HG03060 (cell line): ENCODE data around the gene TCN2.

Source experiments
- ATAC-seq: cut with Tn5 transposase; IDR thresholded peaks from one replicate; pipeline ENCODE4 v1.9.1; 2021; ENCODE audit warnings: low read depth, moderate number of reproducible peaks; ENCODE audit not compliant: unreplicated experiment

TCN2 gene

DNA sequence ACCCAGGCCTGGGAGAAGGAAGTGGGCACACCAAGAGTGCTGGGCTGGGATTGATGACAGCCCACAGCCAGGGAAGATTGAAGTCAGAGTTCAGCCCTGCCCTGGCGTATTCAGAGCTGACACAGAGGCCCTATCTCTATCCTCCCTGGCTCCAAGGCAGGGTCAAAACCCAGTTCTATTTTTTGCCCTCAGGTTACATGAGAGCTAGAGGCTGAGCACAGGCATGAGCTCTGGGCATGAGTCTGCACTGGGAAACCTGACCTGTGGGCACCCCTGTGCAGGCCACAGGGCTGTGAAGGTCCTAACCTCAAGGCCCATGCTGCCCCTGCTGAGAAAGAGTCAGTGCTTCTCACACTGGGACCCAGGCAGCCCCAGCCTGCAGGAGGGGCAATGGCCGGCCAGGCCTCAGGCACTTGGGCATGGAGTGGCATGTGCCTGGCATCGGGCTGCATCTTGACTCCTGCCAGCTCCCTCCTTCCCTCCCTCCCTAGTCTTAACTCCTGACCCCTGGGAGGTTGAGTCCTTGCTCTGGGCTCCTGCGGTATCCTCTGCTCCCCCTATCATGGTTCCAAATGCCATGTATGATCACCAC is 34.0 kb downstream of the TCN2 start:
- no peak for ATAC-seq

DNA sequence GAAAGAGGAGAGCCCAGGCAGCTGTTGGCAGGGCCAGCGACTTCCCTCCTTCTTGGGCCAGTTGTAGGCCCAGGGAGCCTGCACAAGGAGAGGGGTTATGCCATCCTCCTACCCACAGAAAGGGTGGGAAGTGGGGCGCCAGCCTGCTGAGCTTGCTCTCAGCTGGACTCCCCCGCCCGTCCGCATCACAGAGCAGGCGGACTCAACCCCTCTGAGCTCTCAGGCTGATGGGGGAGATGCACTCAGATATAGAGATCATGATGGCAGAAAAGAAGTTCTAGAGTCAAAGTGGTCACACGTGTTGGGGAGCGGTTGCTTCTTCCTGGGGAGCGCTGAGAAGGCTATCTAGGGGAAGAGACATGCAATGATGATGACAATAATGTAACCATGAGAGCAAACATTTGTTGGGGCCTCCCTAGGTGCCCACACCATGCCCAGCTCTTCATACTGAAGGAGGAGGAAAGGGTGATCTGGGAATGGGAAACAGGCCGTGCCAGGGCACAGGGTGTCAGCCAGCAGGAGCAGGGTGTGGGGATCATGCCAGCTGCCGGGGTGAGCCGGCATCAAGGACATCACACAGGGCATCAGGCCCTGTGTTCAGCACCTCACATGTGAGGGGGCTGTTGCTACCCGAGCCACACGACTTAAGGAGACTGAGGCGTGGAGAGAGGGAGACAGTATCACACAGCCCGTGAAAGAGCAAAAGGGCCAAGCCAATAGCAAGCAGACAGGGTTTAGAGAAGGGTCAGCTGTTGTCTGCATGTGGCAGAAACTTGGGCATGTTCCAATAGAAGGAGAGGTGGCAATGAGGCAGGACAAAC is 36.3 kb downstream of the TCN2 start:
- no peak for ATAC-seq

DNA sequence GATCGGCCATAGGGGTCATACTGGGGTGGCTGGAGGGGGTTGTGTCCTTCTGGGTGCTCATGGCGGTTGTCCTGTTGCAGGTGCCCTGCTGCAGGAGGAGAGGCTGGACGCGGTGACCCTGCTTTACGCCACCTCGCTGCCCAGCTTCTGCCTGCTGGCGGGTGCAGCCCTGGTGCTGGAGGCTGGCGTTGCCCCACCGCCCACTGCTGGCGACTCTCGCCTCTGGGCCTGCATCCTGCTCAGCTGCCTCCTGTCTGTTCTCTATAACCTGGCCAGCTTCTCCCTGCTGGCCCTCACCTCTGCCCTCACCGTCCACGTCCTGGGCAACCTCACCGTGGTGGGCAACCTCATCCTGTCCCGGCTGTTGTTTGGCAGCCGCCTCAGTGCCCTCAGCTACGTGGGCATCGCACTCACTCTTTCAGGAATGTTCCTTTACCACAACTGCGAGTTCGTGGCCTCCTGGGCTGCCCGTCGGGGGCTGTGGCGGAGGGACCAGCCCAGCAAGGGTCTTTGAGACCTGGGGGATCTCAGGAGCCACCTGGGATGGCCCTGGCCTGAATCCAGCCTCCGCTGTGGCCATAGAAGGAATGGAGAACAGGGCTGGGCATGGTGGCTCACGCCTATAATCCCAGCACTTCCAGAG is 39.7 kb downstream of the TCN2 start:
- no peak for ATAC-seq

DNA sequence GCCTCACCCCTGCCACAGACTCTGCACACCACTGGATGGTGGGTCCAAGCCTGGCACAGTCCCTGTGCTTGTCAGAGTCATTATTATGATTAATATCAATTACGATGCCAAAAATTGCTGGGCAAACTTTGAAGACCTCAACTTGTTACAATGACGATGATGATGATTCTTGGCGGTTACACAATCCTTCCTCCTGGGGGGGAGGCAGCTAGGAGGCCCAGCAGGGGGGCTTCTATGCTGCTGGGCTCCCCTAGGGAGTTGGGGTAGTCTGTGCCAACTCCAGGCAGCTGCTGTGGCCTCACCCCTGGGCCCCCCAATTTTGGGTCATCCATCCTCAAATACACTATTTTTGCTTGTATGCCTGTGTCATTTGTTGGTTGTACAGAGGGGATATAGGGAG is 40.6 kb downstream of the TCN2 start:
- no peak for ATAC-seq

DNA sequence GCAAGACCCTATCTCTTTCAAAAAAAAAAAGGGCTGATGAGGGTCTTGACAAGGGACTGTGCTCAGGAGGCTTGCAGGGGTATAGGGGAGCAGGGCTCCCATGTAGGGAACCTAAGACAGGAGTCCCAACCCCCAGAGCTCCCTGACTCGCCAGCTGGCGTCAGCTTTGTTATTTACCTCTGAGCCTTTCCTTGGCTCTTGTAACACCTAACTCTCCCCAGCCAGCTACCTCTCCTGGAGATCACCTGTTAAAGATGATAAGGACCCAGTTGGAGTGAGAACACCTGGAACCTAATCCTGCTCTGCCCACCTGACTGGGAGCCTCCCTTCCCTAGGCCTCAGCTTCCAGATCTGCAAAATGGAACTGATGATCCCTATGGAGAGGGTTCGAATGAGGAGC is 41.9 kb downstream of the TCN2 start:
- ATAC-seq = no peak

DNA sequence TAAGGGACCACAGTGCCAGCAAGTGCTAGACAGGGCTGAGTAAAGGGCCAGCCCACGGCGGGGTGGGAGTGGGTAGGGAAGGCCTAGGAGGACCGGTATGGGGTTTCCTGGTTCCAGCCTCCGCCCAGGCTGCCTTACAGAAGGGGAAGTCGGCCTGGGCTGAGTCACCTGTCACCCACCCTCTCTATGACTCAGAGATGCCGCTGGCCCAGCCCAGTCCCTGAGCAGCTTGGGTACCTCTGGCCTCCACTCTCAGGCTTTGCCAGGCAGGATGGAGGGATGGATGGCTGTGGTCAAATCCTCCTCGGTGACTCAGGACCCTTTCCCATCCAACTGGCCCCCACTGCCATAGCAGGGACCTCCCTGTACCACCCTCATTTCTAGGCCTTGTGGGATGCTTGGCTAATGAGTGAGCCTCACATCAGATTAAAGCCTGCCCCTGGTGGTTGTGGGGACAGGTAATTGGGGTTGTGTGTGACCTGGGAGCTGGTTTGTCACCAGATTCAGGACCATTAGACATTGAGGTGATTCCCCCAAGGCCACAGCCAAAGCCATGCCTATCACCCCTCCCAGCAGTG is 42.5 kb downstream of the TCN2 start:
- ATAC-seq = no peak

DNA sequence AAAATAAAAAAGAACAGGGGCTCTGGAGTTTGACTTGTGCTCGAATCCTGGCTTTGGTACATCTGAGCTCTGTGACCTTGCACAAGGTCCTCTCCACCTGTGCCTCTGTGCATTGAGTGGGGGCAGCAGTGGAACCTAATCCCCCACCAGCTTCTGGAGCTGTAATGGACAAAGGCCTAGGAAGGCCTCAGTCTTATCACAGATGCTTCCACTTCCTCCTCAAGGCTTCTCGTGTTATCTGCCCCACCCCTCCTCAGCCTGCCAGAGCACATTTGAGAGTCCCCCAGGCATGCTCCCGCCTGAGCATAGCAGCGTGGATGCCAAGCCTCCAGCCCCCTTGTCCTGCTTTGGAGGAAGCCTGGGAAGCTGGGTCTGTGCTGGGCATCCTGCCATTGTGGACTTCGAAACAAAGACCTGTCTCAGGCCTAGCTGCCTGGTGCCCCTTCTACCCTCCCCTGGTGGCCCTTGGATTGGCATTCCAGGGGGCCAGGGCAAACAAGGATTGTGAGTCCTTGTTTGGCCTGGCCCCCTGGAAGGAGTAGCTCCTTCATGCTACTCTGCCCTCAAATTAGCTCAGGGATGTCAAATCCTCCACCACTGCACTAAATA is 43.6 kb downstream of the TCN2 start:
- ATAC-seq = no peak

DNA sequence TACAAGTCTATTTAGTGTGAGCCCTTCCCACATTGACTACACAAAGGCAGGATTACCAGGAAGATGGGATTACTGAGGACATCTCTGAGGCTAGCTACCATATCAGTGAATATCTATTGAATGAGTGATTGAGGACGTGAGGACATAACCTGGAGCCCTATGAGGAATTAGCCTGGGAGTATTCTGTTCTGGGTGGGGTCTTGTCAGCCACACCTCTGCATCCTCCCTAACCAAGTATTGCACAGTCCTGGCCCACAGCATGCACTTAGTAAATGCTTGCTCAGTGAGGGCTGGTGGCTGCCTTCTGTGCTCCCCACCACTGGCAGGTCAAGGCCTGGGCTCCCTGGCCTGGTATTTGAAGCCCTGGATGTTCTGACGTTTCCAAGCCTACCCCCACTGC is 45.9 kb downstream of the TCN2 start:
- no peak for ATAC-seq

DNA sequence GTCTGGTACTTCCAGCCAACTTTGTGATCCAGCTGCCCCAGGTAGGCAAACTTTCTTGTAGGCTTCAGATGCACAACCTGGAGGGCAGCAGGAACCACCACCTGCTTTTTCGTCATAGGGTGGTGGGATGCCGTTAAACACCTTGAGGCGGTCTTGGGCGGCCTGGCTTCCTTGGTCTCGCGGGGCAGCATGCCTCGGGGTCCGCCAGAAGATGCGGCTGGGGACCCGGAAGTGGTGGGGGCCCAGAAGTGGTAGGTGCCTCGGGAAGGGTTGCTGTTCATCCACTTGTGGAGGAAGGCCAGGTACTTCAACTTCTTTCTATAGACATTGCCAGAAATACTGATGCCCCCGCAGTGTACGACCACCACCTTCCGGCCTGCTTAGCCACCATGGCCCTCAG is 47.4 kb downstream of the TCN2 start:
- ATAC-seq = no peak

DNA sequence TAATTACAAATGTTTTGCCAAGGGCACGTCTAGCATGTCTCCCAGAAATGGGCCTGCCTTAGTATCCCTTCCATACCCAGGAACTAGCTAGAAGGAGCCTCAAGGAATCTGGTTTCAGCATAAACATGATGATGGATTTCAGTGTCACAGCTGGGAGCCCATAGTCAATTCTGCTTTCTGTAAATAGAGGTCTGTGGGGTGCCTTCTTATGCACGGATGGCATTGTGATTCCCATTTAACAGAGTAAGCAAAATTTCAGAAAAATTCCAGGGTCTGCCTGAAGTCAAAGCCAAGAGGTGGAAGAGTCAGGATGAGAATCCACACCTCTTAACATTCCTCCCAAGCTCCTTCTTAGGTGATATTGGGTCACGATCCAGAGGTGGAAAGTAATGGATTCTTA is 48.6 kb downstream of the TCN2 start:
- no peak for ATAC-seq

DNA sequence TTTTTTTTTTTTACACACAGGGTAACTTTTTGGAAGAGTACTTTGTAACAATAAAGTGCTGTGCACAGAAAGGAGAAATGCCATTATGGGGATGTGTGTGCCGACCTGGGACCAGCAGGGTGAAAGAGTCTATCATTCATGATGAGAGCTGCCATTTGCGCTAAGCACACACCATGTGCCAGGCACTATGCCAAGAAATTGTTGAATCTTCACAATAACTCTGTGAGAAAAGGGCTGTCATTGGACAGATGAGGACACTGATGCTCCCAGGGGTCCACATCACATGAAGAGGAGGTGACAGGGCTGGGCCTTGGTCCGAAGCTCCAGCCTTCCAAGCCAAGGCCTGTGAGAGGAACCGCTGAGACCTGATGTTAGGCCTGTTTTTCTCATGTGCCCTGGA is 55.1 kb downstream of the TCN2 start:
- ATAC-seq = no peak

DNA sequence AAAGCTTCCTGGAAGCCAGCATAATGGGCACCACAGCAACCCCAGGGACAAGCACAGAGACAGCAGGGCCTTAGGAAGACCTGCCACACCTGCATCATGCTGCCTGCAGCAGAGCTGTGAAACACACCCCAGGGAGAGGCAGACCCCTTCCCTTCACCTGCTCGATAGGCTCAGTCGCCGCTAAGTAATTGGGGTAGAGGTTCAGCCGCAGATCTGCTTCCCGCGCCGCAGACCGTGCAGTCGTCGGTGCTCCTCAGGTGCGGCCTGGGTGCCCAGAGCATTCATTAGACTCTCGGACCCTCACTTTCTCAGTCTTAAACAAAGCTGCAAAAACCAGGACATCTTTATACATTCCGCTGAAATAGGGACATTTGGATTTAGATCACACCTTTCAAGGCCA is 57.8 kb downstream of the TCN2 start:
- no peak for ATAC-seq

DNA sequence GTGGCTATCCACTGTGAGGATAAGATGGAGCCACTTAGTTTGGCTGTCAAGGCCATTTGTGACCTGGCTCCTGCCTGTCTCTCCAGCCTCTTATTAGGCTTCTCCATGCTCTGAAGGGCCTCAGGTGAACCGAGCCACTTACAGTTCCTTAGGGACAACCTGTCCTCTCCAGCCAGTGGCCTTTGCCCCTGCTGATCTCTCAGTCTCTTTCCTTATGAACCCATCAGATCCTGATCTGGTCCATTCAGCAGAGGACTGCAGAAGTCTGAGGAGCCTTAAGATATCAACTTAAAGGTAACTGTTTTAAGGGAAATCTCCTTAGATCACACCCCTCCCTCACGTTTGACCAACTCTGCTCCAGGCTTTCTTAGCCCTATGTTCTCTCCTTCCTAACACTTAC is 58.3 kb downstream of the TCN2 start:
- ATAC-seq = no peak

DNA sequence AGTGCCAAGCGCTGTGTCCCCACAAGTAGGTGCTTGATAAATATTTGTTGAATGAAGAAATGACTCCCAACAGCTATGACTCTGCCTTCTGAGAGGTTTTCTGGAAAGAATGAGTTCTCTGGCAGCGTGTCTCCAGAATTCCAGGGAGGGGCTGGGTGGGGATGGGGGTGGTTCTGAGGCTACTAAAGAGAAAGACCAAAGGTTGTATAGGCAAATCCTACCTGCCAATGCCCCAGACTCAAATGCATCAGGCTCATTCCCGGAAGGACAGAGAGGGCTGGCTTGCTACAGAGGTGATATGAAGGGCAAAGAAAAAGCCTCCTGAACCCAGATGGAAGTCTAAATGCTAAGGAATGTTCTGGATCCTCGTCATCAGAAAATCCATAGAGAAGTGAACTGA is 58.8 kb downstream of the TCN2 start:
- ATAC-seq = no peak

DNA sequence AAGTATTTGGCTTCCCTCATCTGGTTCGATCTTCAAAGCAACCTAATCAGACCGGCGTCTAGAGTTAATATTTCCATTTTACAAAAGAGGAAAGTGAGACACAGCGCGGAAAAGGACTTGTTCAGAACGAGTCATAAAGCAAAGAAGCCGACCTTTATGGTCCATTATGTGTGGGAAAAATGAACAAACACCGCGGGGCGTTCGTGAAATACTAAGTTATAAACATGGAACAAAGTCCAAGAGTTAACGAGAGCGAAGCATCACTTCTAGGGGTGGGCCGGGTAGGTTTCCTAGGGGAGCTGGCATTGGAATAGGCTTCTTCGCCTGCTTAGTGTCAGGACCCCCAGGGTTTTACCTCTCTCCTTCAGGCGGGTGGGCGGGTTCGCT is 60.1 kb downstream of the TCN2 start:
- no peak for ATAC-seq

DNA sequence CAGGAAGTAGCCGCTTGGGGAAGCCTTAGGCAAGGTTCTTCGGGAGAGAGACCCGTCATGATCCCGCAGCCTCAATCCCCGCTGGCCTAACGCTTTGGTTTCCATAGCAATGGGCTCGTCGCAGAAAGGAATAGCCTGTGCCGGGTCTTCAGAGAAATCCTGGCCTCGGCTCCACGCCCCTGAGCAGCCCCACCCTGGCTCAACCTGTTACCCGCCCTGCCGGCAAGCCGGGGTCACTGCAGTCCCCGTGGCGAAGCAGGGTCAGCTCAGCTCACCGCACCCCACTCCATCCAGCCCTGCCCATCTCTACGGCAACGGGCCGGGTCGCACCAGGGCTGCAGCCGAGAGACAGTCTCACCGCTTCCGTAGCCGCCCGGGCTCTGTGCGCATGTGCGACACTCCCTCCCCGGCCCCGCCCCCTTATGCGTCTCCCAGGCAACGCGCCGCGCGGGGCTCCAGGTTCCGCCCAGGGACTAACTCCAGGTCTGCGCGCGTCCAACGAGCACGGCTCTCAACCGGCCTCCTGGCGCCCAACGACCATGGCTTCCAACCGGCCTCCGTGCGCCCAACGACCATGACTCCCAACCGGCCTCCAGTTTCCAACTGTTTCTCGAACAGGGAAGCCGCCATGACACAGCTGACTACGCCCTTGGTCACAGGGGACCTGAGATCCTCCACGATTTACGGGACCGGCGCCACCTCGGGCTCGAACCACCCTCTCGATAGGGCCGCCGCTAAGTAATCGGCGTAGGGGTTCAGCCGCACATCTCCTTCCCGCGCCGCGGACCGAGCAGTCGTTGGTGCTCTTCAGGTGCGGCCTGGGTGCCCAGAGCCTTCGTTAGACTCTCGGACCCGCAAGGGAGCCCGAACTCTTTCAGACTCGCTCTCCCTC is 60.8 kb downstream of the TCN2 start, which contains the start of gene DUSP18:
Gene DUSP18 (minus strand): TSS at position 382 of the 892 bp plus-strand sequence. CDS start 3,872 bp downstream, outside the sequence.
- peak; percentile 73 for ATAC-seq

DNA sequence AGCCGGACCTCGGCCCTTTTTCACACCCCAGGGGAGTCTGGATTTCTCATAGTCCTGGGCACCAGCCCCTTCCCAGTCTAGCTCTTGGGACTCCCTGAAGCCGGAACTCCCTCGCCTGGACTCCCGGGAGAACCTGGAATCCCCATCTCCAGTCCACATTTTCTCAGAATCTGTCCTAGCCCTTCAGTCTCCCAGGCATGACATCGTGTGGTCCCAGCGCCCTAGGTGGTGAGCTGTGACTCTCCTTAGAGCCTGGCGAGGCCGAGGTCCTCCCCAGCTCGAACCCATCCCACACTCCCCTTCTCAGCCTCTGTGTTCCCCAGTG is 61.4 kb downstream of the TCN2 start:
- ATAC-seq = no peak

DNA sequence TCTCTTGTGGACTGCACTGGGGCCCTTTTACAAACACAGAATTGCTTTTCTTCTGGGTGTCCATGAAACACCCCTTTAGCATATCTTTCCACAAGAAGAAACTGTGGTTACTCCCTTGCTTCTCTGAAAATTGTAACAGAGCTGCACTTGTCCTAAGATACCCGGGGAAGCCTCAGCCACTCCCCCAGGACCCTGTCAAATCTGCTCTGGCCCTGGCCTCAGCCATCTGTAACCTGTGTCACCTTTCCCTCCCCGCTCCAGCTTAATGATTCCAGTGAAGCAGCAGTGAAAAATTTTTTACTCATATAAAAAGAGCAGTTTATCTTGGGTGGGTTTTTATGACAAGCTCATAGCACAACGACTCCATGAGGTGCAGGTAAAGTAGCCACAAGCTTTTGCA is 64.1 kb downstream of the TCN2 start:
- ATAC-seq = no peak

DNA sequence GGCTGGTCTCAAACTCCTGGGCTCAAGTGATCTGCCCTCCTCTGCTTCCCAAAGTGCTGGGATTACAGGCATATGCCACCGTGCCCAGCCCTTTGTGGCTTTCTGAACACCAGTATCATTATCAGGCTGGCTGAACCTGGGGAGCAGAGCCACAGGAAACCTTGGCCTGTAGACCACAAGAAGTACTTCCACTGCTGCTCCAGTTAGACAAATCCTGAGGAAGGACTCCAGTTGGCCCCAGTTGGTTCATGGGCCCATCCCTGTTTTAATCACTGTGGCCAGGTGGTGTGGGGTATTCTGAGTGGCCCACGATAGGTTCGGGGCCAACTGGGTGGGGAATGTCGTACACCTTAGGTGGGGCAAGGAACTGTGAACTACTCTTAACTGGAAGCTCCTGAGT is 66.2 kb downstream of the TCN2 start:
- ATAC-seq = no peak

DNA sequence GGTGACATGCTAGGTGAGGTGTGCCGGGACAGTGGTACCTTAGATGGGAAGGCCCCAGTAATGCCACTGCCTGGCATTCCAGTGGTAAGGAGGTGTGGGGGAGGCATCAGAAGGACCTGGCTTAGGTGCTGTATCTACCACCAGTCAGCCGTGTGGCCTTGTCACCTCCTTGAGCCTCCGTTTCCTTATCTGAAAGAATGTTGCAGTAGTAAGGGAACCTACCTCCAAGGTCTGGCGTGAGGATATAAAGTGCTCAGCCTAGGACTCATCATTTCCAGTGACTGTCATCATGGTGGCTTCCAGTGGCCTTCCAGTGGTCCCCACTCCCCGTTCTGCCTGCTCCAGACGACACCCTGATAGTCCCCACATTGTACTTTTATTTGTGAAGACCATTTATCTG is 67.5 kb downstream of the TCN2 start:
- ATAC-seq = no peak
